Liver (tissue), 9 donors: ENCODE data around the gene ABL1. TPM values are rescaled to one million over a fixed set of nuclear protein-coding genes. Genes with fewer than 3 reads are reported as not detected.

Experiments
- DNase-seq: peaks from one replicate; pipeline ENCODE4 v3.0.0-alpha.2; 2017; ENCODE audit warnings: low spot score
- H3K27ac ChIP-seq, 2 donors: one replicate each; pipeline ENCODE4 v1.7.0; 2013; ENCODE audit warnings: inconsistent platforms in 2 of 2, low read length in 2 of 2, control low read depth in 1 of 2, low read depth in 1 of 2, mild to moderate bottlenecking in 1 of 2
- H3K27me3 ChIP-seq, 4 donors: one replicate each; pipeline versions ENCODE4 v1.6.1 to v1.7.0; 2013; ENCODE audit warnings: low read length in 3 of 4, inconsistent platforms in 1 of 4, mild to moderate bottlenecking in 1 of 4, moderate library complexity in 1 of 4; ENCODE audit not compliant: control insufficient read depth in 4 of 4, insufficient read depth in 4 of 4
- H3K36me3 ChIP-seq, 4 donors: one replicate each; pipeline versions ENCODE4 v1.6.1 to v1.7.0; 2013; ENCODE audit warnings: low read length in 3 of 4, mild to moderate bottlenecking in 3 of 4, low read depth in 1 of 4, moderate library complexity in 1 of 4; ENCODE audit not compliant: control insufficient read depth in 4 of 4, insufficient read depth in 3 of 4
- H3K4me1 ChIP-seq, 4 donors: one replicate each; pipeline versions ENCODE4 v1.6.1 to v1.7.0; 2013; ENCODE audit warnings: low read length in 3 of 4, mild to moderate bottlenecking in 3 of 4, moderate library complexity in 1 of 4; ENCODE audit not compliant: control insufficient read depth in 4 of 4, insufficient read depth in 4 of 4
- H3K4me3 ChIP-seq, 3 donors: one replicate each; pipeline versions ENCODE4 v1.6.1 to v1.7.0; 2013; ENCODE audit warnings: low read length in 3 of 3, control low read depth in 1 of 3, low read depth in 1 of 3, mild to moderate bottlenecking in 1 of 3
- H3K9ac ChIP-seq, 2 donors: one replicate each; pipeline ENCODE4 v1.7.0; 2013; ENCODE audit warnings: low read length in 2 of 2, mild to moderate bottlenecking in 2 of 2, moderate library complexity in 2 of 2, control low read depth in 1 of 2, low read depth in 1 of 2
- H3K9me3 ChIP-seq, 4 donors: one replicate each; pipeline versions ENCODE4 v1.6.1 to v1.7.0; 2013; ENCODE audit warnings: low read length in 3 of 4; ENCODE audit not compliant: control insufficient read depth in 4 of 4
- EGR1 ChIP-seq, 2 donors: IDR thresholded peaks; 2 replicates each; pipeline ENCODE4 v1.6.1; 2016 to 2018; ENCODE audit warnings: antibody characterized with exemption in 2 of 2, low read depth in 2 of 2
- FOXA1 ChIP-seq: IDR thresholded peaks from 2 replicates; pipeline ENCODE4 v1.6.1; 2016; ENCODE audit warnings: antibody characterized with exemption
- HNF4A ChIP-seq, 2 donors: conservative IDR thresholded peaks; 2 replicates each; pipeline ENCODE4 v1.6.1; 2016; ENCODE audit warnings: antibody characterized with exemption in 2 of 2, mild to moderate bottlenecking in 2 of 2
- HNF4G ChIP-seq: IDR thresholded peaks from 2 replicates; pipeline ENCODE4 v1.6.1; 2016; ENCODE audit warnings: antibody characterized with exemption
- NR2F2 ChIP-seq: IDR thresholded peaks from 2 replicates; pipeline ENCODE4 v1.6.1; 2016; ENCODE audit warnings: antibody characterized with exemption
- RAD21 ChIP-seq, 2 donors: IDR thresholded peaks; 2 replicates each; pipeline ENCODE4 v1.6.1; 2016; ENCODE audit warnings: antibody characterized with exemption in 2 of 2, mild to moderate bottlenecking in 2 of 2
- REST ChIP-seq: IDR thresholded peaks from 2 replicates; pipeline ENCODE4 v1.6.1; 2016; ENCODE audit warnings: antibody characterized with exemption, mild to moderate bottlenecking
- SP1 ChIP-seq: IDR thresholded peaks from 2 replicates; pipeline ENCODE4 v1.6.1; 2018; ENCODE audit warnings: antibody characterized with exemption, mild to moderate bottlenecking
- TAF1 ChIP-seq: conservative IDR thresholded peaks from 2 replicates; pipeline ENCODE4 v1.6.1; 2016; ENCODE audit warnings: antibody characterized with exemption, mild to moderate bottlenecking
- WGBS: extraction: QIAGEN DNeasy Blood & Tissue Kit; methylation state at CpG from one replicate; pipeline ENCODE4 v1.1.7; 2013; 5-methylcytosine and 5-hydroxymethylcytosine counted together
- polyA plus RNA-seq, 2 donors: library from polyadenylated mRNA; stranded (reverse) in 1 of 2; unstranded in 1 of 2; fragments of 200-250 nt in 1 of 2; fragments of >200 nt in 1 of 2; fragmentation: Nextera tagmentation in 1 of 2; extraction: Ambion mirVana in 1 of 2; gene quantifications; one replicate each; pipeline versions ENCODE4 v1.2.1 to v1.2.3, GENCODE V29; 2013 to 2015
- total RNA-seq, 2 donors: library from RNA; depleted of rRNA; stranded (reverse); fragments of >200 nt; gene quantifications; one replicate each; pipeline ENCODE4 v1.2.3, GENCODE V29; 2014
- TF ChIP-seq, protein P1 (sequence below): IDR thresholded peaks from 2 replicates; pipeline ENCODE4 v1.6.1; 2016; ENCODE audit warnings: antibody characterized with exemption
- donor health status: healthy.
- donor health status: healthy.
- donor health status: healthy.
- donor health status: healthy.
- donor health status: healthy.

ABL1 gene
- total and polyA plus RNA-seq, 4 donors, result 4.2 to 14.2 (median 10.9) TPM

DNA sequence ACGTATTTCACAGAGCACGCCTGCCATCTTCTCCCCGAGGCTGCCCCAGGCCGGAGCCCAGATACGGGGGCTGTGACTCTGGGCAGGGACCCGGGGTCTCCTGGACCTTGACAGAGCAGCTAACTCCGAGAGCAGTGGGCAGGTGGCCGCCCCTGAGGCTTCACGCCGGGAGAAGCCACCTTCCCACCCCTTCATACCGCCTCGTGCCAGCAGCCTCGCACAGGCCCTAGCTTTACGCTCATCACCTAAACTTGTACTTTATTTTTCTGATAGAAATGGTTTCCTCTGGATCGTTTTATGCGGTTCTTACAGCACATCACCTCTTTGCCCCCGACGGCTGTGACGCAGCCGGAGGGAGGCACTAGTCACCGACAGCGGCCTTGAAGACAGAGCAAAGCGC is 51.9 kb downstream of the ABL1 start:
- no peaks in the 10 kb centered on the region for H3K27me3 ChIP-seq
- H3K36me3 ChIP-seq, result peaks cover 3 to 64% (median 21%) of the 10 kb centered on the region in 4 donors
- no peak for DNase-seq
- TF ChIP-seq TAF1 (no peak), NR2F2 (no peak), EGR1 (IDR thresholded peaks at IDR 0.05; ENCODE audit: low read depth in 2 of 2) (no peak), RAD21 (IDR thresholded peaks at IDR 0.05) (no peak), HNF4G (no peak), REST (no peak), FOXA1 (no peak), HNF4A (conservative IDR thresholded peaks at IDR 0.05) (no peak), SP1 (no peak)
- 95% methylated on average over 23 of the region's 23 CpGs for WGBS
- no peaks in the 10 kb centered on the region for H3K9me3 ChIP-seq
- no peak overlapping the region for H3K4me3 ChIP-seq
- H3K4me1 ChIP-seq, result no peaks in the 10 kb centered on the region
- no peak overlapping the region for H3K9ac ChIP-seq
- no peak overlapping the region for H3K27ac ChIP-seq

DNA sequence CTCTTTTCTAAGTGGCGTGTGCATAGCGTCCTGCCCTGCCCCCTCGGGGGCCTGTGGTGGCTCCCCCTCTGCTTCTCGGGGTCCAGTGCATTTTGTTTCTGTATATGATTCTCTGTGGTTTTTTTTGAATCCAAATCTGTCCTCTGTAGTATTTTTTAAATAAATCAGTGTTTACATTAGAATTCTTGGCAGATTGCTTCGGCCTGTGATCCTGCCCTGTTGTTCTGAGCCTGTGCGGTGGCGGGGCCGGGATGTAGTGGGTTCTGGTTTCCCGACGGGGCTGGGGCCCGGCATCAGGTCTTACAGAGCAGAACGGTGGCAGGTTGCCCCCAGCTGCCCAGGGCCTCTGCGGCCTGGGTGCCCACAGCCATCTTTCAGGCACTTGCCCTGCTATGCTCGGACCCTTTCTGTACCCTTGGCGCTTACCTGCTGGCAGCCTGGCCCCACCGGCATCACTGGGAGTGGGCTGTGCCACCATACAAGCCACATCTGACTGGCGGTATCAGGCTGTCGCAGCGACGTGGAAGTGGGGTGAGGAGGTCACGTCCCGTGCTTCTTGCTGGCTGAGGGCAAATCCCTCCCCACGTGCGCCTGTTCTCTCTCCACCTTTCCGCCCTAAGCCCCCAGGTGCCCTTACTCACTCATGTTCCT is 52.6 kb downstream of the ABL1 start:
- H3K27ac ChIP-seq, result no peak overlapping the region
- no peak for DNase-seq

More for the DNA sequence above, 52.6 kb downstream of the ABL1 start:
- Histone ChIP-seq H3K4me1 (no peaks in the 10 kb centered on the region), H3K4me3 (no peak overlapping the region), H3K9ac (no peak overlapping the region), H3K27me3 (no peaks in the 10 kb centered on the region), H3K36me3 (peaks cover 3 to 60% (median 20%) of the 10 kb centered on the region in 4 donors), H3K9me3 (no peaks in the 10 kb centered on the region)
- WGBS, result 90% methylated on average over 25 of the region's 25 CpGs
- TF ChIP-seq REST (no peak), SP1 (no peak)
- TF ChIP-seq, protein P1, sequence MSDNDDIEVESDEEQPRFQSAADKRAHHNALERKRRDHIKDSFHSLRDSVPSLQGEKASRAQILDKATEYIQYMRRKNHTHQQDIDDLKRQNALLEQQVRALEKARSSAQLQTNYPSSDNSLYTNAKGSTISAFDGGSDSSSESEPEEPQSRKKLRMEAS, result no peak
